ENCODE data around the gene PLS3. TPM values are rescaled to one million over a fixed set of nuclear protein-coding genes. Genes with fewer than 3 reads are reported as not detected.

PLS3 gene
- total and polyA plus RNA-seq, 9 of the 15 experiments (the other 6 are each of a cell fraction or from before 2014, with no cell fraction given) = 0.03 to 0.42 (median 0.03) TPM; not detected in 4

- WGBS (ENCODE audit: insufficient coverage, low coverage, missing lambda C conversion rate) = 0% methylated on average over 4 of the region's 4 CpGs
- H3K9me1 ChIP-seq (ENCODE audit: control insufficient read depth, insufficient read depth, low read length) = no peaks in the 10 kb centered on the region
- CTCF ChIA-PET (ENCODE audit: low intra/inter-chr PET ratio) = interaction anchor here (0.6 kb wide), 1 partner anchor 38 kb away, joined by 3 read pairs; no protein-coding TSS in a partner anchor
- DNase-seq (ENCODE audit: extremely low read depth in 1 of 4, low spot score in 3 of 4) (no peak), FAIRE-seq (no peak), ATAC-seq (no peak)
- no peaks in the 10 kb centered on the region for H3K79me2 ChIP-seq (ENCODE audit: control insufficient read depth, insufficient read depth, low read length)
- H3K9ac ChIP-seq (ENCODE audit: insufficient read depth in 1 of 2, low read depth in 2 of 2, low read length in 2 of 2) = no peak overlapping the region
- no peak overlapping the region for H2AFZ ChIP-seq (ENCODE audit: low read depth, low read length)
- in situ Hi-C loops (cut with MboI) (loop anchor here (25.0 kb wide), 1 partner anchor 197 kb away; no protein-coding TSS in a partner anchor), intact Hi-C loops (cut with micrococcal nuclease) (loop anchor here (1.0 kb wide), 1 partner anchor 39 kb away; no protein-coding TSS in a partner anchor)
- no peak overlapping the region for H3K4me2 ChIP-seq (ENCODE audit: insufficient read depth, low read length)
- H3K27me3 ChIP-seq (ENCODE audit: control insufficient read depth in 2 of 2, insufficient read depth in 2 of 2, low read length in 2 of 2) = no peaks in the 10 kb centered on the region
- H3K27ac ChIP-seq (ENCODE audit: extremely low read depth, low read depth, low read length) = no peak overlapping the region
- POLR2A ChIA-PET = interaction anchor here (0.6 kb wide), 1 partner anchor 24 kb away, joined by 3 read pairs; no protein-coding TSS in a partner anchor
- no peaks in the 10 kb centered on the region for H4K20me1 ChIP-seq (replicated peaks; ENCODE audit: control insufficient read depth, insufficient read depth, low read length)
- no peak overlapping the region for H3K4me3 ChIP-seq
- no peaks in the 10 kb centered on the region for H3K4me1 ChIP-seq (replicated peaks in 1 of 2; ENCODE audit: control insufficient read depth in 2 of 2, insufficient read depth in 2 of 2, low read length in 2 of 2)
- no TSS peak for BruUV-seq (replicated peaks)
- H3K9me3 ChIP-seq (replicated peaks; ENCODE audit: control insufficient read depth, insufficient read depth, low read depth, low read length) = no peaks in the 10 kb centered on the region
- TF ChIP-seq E2F8 (IDR thresholded peaks at IDR 0.05; ENCODE audit: low read depth, partially characterized antibody) = no peak
- no peak for TF ChIP-seq SNIP1 (IDR thresholded peaks at IDR 0.05; ENCODE audit: low read depth)
- TF ChIP-seq SMAD3 (CRISPR knock-in tag; conservative IDR thresholded peaks at IDR 0.05) = no peak
- no peak for TF ChIP-seq ZNF197 (CRISPR knock-in tag; IDR thresholded peaks at IDR 0.05; ENCODE audit: low read depth)
- no peak for TF ChIP-seq TBP (optimal IDR thresholded peaks at IDR 0.05; ENCODE audit: low read depth, low read length)
- no peak for TF ChIP-seq BHLHE40 (IDR thresholded peaks at IDR 0.05; ENCODE audit: low read length)
- no peak for TF ChIP-seq ELF4 (CRISPR knock-in tag; IDR thresholded peaks at IDR 0.05)
- TF ChIP-seq CHAMP1 (IDR thresholded peaks at IDR 0.05) = no peak
- H3K36me3 ChIP-seq (ENCODE audit: control insufficient read depth, insufficient read depth, low read length) = no peaks in the 10 kb centered on the region
Measured at GRCh38 chrX:115689931-115690330, 129.0 kb downstream of the PLS3 start.
